Effector memory CD4-positive, alpha-beta T cell (primary cell): ENCODE results near the gene OXNAD1.

Source experiments
- DNase-seq, 3 donors: peaks; one replicate each; pipeline ENCODE4 v3.0.0-alpha.2; 2020
- H3K27ac ChIP-seq: 2 replicates; pipeline ENCODE4 v1.7.0; 2013; ENCODE audit warnings: mild to moderate bottlenecking, low read length, moderate library complexity; ENCODE audit not compliant: insufficient read depth, poor library complexity, severe bottlenecking
- H3K27me3 ChIP-seq: replicated peaks from 2 replicates; pipeline ENCODE4 v1.7.0; 2013; ENCODE audit warnings: mild to moderate bottlenecking, low read length; ENCODE audit not compliant: insufficient read depth, control insufficient read depth, poor library complexity, severe bottlenecking
- H3K36me3 ChIP-seq: 2 replicates; pipeline ENCODE4 v1.7.0; 2013; ENCODE audit warnings: mild to moderate bottlenecking, low read length, moderate library complexity; ENCODE audit not compliant: control insufficient read depth, insufficient read depth
- H3K4me1 ChIP-seq: 2 replicates; pipeline ENCODE4 v1.7.0; 2013; ENCODE audit warnings: low read length, mild to moderate bottlenecking; ENCODE audit not compliant: control insufficient read depth, insufficient read depth, poor library complexity, severe bottlenecking
- H3K4me3 ChIP-seq: 2 replicates; pipeline ENCODE4 v1.7.0; 2013; ENCODE audit warnings: low read length, low read depth, mild to moderate bottlenecking; ENCODE audit not compliant: insufficient read depth, poor library complexity, severe bottlenecking
- H3K9me3 ChIP-seq: 2 replicates; pipeline ENCODE4 v1.7.0; 2013; ENCODE audit warnings: mild to moderate bottlenecking, low read length, moderate library complexity; ENCODE audit not compliant: control insufficient read depth

The OXNAD1 gene

GRCh38 chr3:16300881-16301359, 35.9 kb downstream of the OXNAD1 start:
- H3K27me3 ChIP-seq: no peaks in the 10 kb centered on the region
- H3K36me3 ChIP-seq: peaks cover 19% of the 10 kb centered on the region
- H3K4me3 ChIP-seq: peak overlapping the region; percentile 33
- H3K27ac ChIP-seq: peak overlapping the region; percentile 71
- DNase-seq: peak; percentile 20 to 43 (median 31)
- H3K4me1 ChIP-seq: peaks cover 75% of the 10 kb centered on the region
- H3K9me3 ChIP-seq: no peaks in the 10 kb centered on the region

- peak overlapping the region; percentile 33 for H3K4me3 ChIP-seq
- H3K9me3 ChIP-seq: no peaks in the 10 kb centered on the region
- H3K27ac ChIP-seq: peak overlapping the region; percentile 71
- H3K4me1 ChIP-seq: peaks cover 81% of the 10 kb centered on the region
- H3K36me3 ChIP-seq: peaks cover 14% of the 10 kb centered on the region
- no peaks in the 10 kb centered on the region for H3K27me3 ChIP-seq
- DNase-seq: no peak
Measured at GRCh38 chr3:16301507-16301906, 36.5 kb downstream of the OXNAD1 start.

GRCh38 chr3:16302082-16302631, 37.1 kb downstream of the OXNAD1 start:
- Histone ChIP-seq H3K27ac (peak overlapping the region; percentile 71), H3K36me3 (peaks cover 9% of the 10 kb centered on the region), H3K27me3 (no peaks in the 10 kb centered on the region), H3K4me1 (peaks cover 87% of the 10 kb centered on the region), H3K9me3 (no peaks in the 10 kb centered on the region), H3K4me3 (peak overlapping the region; percentile 33)
- DNase-seq: no peak

DNA sequence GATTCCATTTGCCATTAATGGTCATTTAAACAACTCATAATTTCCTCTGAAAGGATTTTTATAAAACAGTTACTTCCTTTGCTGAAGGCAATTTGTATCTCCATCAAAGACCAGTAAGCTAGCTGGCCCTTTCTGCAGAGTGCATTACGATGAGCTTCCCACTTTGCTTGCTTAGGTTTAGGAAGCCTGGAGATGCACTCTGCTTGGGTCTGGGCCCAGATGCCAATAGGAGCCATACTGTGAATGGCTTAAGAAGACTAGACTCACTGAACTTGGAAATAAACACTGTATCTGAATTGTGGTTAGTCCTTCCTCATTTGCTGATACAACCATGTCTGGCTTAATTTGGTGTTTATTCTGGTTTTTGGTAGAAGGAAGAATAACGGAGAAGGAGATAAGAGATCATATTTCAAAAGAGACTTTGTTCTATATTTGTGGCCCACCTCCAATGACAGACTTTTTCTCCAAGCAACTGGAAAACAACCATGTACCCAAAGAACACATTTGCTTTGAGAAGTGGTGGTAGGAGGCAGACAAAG, 38.1 kb downstream of the OXNAD1 start:
- Histone ChIP-seq H3K4me1 (peaks cover 93% of the 10 kb centered on the region), H3K27ac (peak overlapping the region; percentile 62), H3K9me3 (no peaks in the 10 kb centered on the region), H3K4me3 (peak overlapping the region; percentile 18), H3K36me3 (peaks cover 12% of the 10 kb centered on the region), H3K27me3 (no peaks in the 10 kb centered on the region)
- DNase-seq: no peak

GRCh38 chr3:16304061-16305010, 39.3 kb downstream of the OXNAD1 start:
- peaks cover 95% of the 10 kb centered on the region for H3K4me1 ChIP-seq
- no peak overlapping the region for H3K4me3 ChIP-seq
- H3K27me3 ChIP-seq: no peaks in the 10 kb centered on the region
- no peak for DNase-seq
- H3K36me3 ChIP-seq: peaks cover 11% of the 10 kb centered on the region
- H3K9me3 ChIP-seq: no peaks in the 10 kb centered on the region
- H3K27ac ChIP-seq: peak overlapping the region; percentile 62

DNA sequence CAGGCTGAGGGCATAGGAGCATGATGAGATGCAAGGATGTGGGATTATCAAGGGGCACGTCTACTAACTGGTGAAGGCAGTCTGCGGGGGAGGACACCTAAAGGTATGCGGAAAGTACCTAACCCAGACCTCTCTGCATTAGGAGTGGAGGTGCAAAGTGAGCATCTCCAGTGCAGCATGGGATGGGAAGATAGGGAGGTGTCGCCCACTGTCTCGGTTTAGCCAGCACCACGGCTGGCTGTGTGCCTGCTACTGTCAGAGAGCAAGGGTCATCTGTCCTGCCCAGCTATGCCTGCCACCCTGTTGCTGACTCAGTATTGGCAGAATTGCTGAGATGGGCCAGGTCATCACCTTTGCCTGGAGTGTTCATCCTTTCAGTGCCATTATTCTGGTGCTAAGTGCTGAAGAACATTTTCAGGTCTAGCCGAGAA, 40.1 kb downstream of the OXNAD1 start:
- DNase-seq: peak; percentile 26 to 43 (median 27)
- no peak overlapping the region for H3K4me3 ChIP-seq
- H3K36me3 ChIP-seq: peaks cover 11% of the 10 kb centered on the region
- H3K27me3 ChIP-seq: no peaks in the 10 kb centered on the region
- peaks cover 94% of the 10 kb centered on the region for H3K4me1 ChIP-seq
- peak overlapping the region; percentile 62 for H3K27ac ChIP-seq
- no peaks in the 10 kb centered on the region for H3K9me3 ChIP-seq

GRCh38 chr3:16307832-16308531, 43.0 kb downstream of the OXNAD1 start:
- Histone ChIP-seq H3K36me3 (peaks cover 11% of the 10 kb centered on the region), H3K27me3 (no peaks in the 10 kb centered on the region), H3K9me3 (no peaks in the 10 kb centered on the region), H3K4me3 (no peak overlapping the region), H3K4me1 (peaks cover 90% of the 10 kb centered on the region), H3K27ac (no peak overlapping the region)
- DNase-seq: no peak

GRCh38 chr3:16308727-16309126, 43.7 kb downstream of the OXNAD1 start:
- Histone ChIP-seq H3K4me1 (peaks cover 91% of the 10 kb centered on the region), H3K36me3 (peaks cover 13% of the 10 kb centered on the region)

DNA sequence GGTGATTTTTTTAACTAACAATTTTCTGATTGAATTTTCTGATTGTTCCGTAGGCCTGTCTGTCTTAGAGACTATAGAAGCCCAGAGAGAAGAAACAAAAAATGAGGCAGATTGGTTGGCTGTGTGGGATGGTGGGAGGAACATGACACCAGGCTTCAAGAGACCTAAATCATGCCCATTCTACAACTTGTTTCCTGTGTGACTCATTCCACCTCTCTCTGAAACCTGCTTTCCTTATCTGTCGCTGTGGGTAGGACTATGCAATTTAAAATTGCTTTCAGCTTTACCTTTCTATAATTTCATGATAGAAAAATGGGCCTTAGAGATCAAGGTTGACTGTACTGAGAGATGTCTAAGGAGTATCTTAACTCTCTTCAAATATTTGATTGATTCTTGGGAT, 44.5 kb downstream of the OXNAD1 start:
- peaks cover 92% of the 10 kb centered on the region for H3K4me1 ChIP-seq
- no peak overlapping the region for H3K4me3 ChIP-seq
- H3K9me3 ChIP-seq: no peaks in the 10 kb centered on the region
- H3K27me3 ChIP-seq: no peaks in the 10 kb centered on the region
- H3K36me3 ChIP-seq: peaks cover 21% of the 10 kb centered on the region
- H3K27ac ChIP-seq: peak overlapping the region; percentile 55
- DNase-seq: peak; percentile 27 to 59 (median 34)

More at GRCh38 chr3:16308727-16309126, 43.7 kb downstream of the OXNAD1 start:
- DNase-seq: no peak
- H3K4me3 ChIP-seq: no peak overlapping the region
- no peaks in the 10 kb centered on the region for H3K27me3 ChIP-seq
- peak overlapping the region; percentile 55 for H3K27ac ChIP-seq
- no peaks in the 10 kb centered on the region for H3K9me3 ChIP-seq
